Panc1 (cell line): ENCODE data around the gene HEATR5B.

Experiments
- CTCF ChIP-seq: fragments of 450-650 bp; IDR thresholded peaks from 2 replicates; pipeline ENCODE4 v1.5.1; 2017; ENCODE audit warnings: mild to moderate bottlenecking
- POLR2AphosphoS5 ChIP-seq: IDR thresholded peaks from 2 replicates; pipeline ENCODE4 v1.6.1; 2012; ENCODE audit warnings: mild to moderate bottlenecking, low read depth, low read length, moderate library complexity
- REST ChIP-seq, 2 experiments: IDR thresholded peaks; 2 replicates each; pipeline ENCODE4 v1.6.1; 2011 to 2012; ENCODE audit warnings: low read depth in 2 of 2, control low read depth in 1 of 2, low read length in 1 of 2, mild to moderate bottlenecking in 1 of 2, moderate library complexity in 1 of 2; ENCODE audit not compliant: insufficient read depth in 1 of 2

DNA sequence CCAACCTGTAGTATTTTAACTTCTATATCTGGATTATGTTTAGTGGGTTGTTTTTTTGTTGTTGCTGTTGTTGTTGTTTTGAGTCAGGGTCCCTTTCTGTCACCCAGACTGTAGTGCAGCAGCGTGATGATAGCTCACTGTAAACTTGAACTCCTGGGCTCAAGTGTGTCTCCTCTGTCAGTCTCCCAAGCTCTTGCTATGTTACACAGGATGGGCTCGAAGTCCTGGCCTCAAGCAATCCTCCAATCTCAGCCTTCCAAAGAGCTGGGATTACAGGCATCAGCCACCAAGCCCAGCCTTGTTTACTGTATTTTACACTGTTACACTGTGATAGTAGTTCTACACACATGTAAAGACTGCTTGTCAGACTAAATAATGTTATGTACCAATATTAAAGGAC, 108.1 kb downstream of the HEATR5B start:
- TF ChIP-seq CTCF (no peak), POLR2AphosphoS5 (no peak), REST (IDR thresholded peaks at IDR 0.05; ENCODE audit: insufficient read depth in 1 of 2, low read depth in 2 of 2, low read length in 1 of 2) (no peak)
